ENCODE results near the gene RAB23. TPM values are rescaled to one million over a fixed set of nuclear protein-coding genes. Genes with fewer than 3 reads are reported as not detected.
A peak's percentile ranks its signal among the peaks of the same experiment; 100 is the strongest.

Gene RAB23
- total and polyA plus RNA-seq, 4 experiments from 2014 or later, result 1.3 to 1.6 (median 1.3) TPM

GRCh38 chr6:57182017-57182432, 40.1 kb downstream of the RAB23 start:
- DNase-seq, result no peak
- CTCF ChIA-PET (ENCODE audit: partially characterized antibody), result no interaction called here
- Mint-ChIP-seq H3K27ac (peak overlapping the region in 2 of 7 donors; percentile 9 to 50), H3K4me3 (peak overlapping the region in 1 of 8 donors; percentile 45), H3K4me1 (peaks cover 0 to 2% (median under 1%) of the 10 kb centered on the region in 4 donors), H3K9me3 (no peaks in the 10 kb centered on the region), H3K27me3 (no peaks in the 10 kb centered on the region), H3K36me3 (peaks cover 22 to 24% of the 10 kb centered on the region in 2 donors)
- Histone ChIP-seq H3K4me3 (ENCODE audit: low read length in 2 of 2) (no peak overlapping the region), H3K27me3 (ENCODE audit: insufficient read depth, low read length) (no peaks in the 10 kb centered on the region), H3K9me3 (ENCODE audit: control insufficient read depth in 1 of 2, low read length in 2 of 2) (no peaks in the 10 kb centered on the region), H3K4me1 (ENCODE audit: insufficient read depth, low read length) (no peaks in the 10 kb centered on the region), H3K36me3 (ENCODE audit: insufficient read depth, low read length) (no peaks in the 10 kb centered on the region), H3K27ac (ENCODE audit: low read depth, low read length) (no peak overlapping the region)
- intact Hi-C loops (cut with micrococcal nuclease), result no loop called here
- POLR2A ChIA-PET (ENCODE audit: partially characterized antibody), result no interaction called here

- CTCF ChIA-PET (ENCODE audit: partially characterized antibody), result no interaction called here
- Histone ChIP-seq H3K27me3 (ENCODE audit: insufficient read depth, low read length) (no peaks in the 10 kb centered on the region), H3K4me1 (ENCODE audit: insufficient read depth, low read length) (no peaks in the 10 kb centered on the region), H3K36me3 (ENCODE audit: insufficient read depth, low read length) (no peaks in the 10 kb centered on the region), H3K9me3 (ENCODE audit: control insufficient read depth in 1 of 2, low read length in 2 of 2) (no peaks in the 10 kb centered on the region), H3K4me3 (ENCODE audit: low read length in 2 of 2) (no peak overlapping the region), H3K27ac (ENCODE audit: low read depth, low read length) (no peak overlapping the region)
- H3K9me3 Mint-ChIP-seq, result no peaks in the 10 kb centered on the region
- peak overlapping the region in 3 of 7 donors; percentile 10 to 26 (median 15) for H3K27ac Mint-ChIP-seq
- no peaks in the 10 kb centered on the region for H3K27me3 Mint-ChIP-seq
- H3K4me1 Mint-ChIP-seq, result peaks cover 2 to 4% (median 3%) of the 10 kb centered on the region in 4 donors
- DNase-seq, result no peak
- H3K36me3 Mint-ChIP-seq, result peaks cover 18 to 20% of the 10 kb centered on the region in 2 donors
- intact Hi-C loops (cut with micrococcal nuclease), result no loop called here
- POLR2A ChIA-PET (ENCODE audit: partially characterized antibody), result no interaction called here
- H3K4me3 Mint-ChIP-seq, result no peak overlapping the region
These were observed 41.5 kb downstream of the RAB23 start for GRCh38 chr6:57180596-57180995.

DNA sequence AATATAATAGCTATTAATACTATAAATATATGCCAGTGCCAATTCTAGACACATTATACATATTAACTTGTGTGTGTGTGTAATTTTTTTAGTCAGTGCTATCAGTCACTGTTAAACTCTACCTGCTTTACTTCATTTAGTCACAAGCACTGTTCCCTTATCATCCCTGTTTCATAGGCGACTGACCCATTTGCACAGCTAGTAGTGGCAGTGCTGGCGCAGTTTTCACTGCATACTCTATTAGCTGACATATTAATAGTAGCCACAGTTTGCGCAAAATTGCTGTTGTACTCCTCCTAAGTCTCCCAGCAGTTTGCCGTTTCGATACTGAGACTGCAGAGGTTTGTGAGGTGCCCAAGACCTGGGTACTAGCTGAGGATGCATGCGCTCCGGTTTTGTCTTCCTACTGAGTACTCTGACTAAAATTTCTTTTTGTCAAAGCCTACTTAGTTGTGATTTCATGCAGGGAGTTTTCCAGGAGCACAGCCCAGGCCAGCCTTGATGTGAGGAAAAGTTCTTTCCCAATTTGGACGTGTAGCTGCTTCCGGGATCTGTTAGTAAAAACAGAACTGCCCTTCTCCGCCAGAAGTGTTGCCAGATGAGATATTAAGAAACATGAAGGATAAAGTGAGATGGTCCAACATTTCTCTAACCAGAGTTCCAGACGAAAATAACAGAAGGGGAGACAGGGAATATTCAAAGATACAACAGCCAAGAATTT, 44.4 kb downstream of the RAB23 start:
- no peak for DNase-seq
- ChIA-PET CTCF (ENCODE audit: partially characterized antibody) (no interaction called here), POLR2A (ENCODE audit: partially characterized antibody) (no interaction called here)
- Histone ChIP-seq H3K9me3 (ENCODE audit: control insufficient read depth in 1 of 2, low read length in 2 of 2) (no peaks in the 10 kb centered on the region), H3K4me1 (ENCODE audit: insufficient read depth, low read length) (peaks cover 8% of the 10 kb centered on the region), H3K27me3 (ENCODE audit: insufficient read depth, low read length) (no peaks in the 10 kb centered on the region), H3K4me3 (ENCODE audit: low read length in 2 of 2) (no peak overlapping the region), H3K27ac (ENCODE audit: low read depth, low read length) (no peak overlapping the region), H3K36me3 (ENCODE audit: insufficient read depth, low read length) (no peaks in the 10 kb centered on the region)
- Mint-ChIP-seq H3K36me3 (peaks cover 8 to 9% of the 10 kb centered on the region in 2 donors), H3K27me3 (no peaks in the 10 kb centered on the region), H3K4me3 (no peak overlapping the region), H3K27ac (no peak overlapping the region), H3K9me3 (no peaks in the 10 kb centered on the region), H3K4me1 (peaks cover 15 to 32% (median 19%) of the 10 kb centered on the region in 4 donors)
- intact Hi-C loops (cut with micrococcal nuclease), result no loop called here

DNA sequence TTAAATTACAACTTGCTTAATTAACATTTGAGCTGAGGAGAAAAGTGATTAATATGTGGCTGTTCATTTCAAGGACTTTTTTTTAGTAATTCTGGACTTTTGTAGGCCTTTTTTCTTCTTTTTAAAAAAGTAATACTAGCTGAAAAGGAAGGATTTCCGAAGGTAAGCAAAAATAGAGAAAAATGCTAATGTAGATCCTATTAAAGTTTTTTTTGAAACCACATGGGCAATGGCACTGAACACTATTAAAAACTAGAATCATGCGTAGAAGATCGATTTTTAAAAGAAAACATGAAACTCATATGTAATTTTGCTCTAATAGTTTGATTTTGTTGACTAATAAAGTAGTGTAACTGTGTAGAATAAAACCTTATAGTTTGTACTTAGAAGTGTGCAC, 47.6 kb downstream of the RAB23 start:
- H3K27me3 ChIP-seq (ENCODE audit: insufficient read depth, low read length), result no peaks in the 10 kb centered on the region
- peaks cover 0 to 7% of the 10 kb centered on the region in 2 donors for H3K36me3 Mint-ChIP-seq
- H3K36me3 ChIP-seq (ENCODE audit: insufficient read depth, low read length), result no peaks in the 10 kb centered on the region
- H3K9me3 ChIP-seq (ENCODE audit: control insufficient read depth in 1 of 2, low read length in 2 of 2), result no peaks in the 10 kb centered on the region
- peaks cover 21 to 45% (median 28%) of the 10 kb centered on the region in 4 donors for H3K4me1 Mint-ChIP-seq
- H3K4me3 ChIP-seq (ENCODE audit: low read length in 2 of 2), result no peak overlapping the region
- H3K27ac ChIP-seq (ENCODE audit: low read depth, low read length), result no peak overlapping the region
- H3K27ac Mint-ChIP-seq, result peak overlapping the region in 1 of 7 donors; percentile 78
- ChIA-PET POLR2A (ENCODE audit: partially characterized antibody) (no interaction called here), CTCF (ENCODE audit: partially characterized antibody) (no interaction called here)
- intact Hi-C loops (cut with micrococcal nuclease), result no loop called here
- H3K27me3 Mint-ChIP-seq, result no peaks in the 10 kb centered on the region
- no peak for DNase-seq
- H3K9me3 Mint-ChIP-seq, result no peaks in the 10 kb centered on the region
- H3K4me1 ChIP-seq (ENCODE audit: insufficient read depth, low read length), result peaks cover 13% of the 10 kb centered on the region
- no peak overlapping the region for H3K4me3 Mint-ChIP-seq

DNA sequence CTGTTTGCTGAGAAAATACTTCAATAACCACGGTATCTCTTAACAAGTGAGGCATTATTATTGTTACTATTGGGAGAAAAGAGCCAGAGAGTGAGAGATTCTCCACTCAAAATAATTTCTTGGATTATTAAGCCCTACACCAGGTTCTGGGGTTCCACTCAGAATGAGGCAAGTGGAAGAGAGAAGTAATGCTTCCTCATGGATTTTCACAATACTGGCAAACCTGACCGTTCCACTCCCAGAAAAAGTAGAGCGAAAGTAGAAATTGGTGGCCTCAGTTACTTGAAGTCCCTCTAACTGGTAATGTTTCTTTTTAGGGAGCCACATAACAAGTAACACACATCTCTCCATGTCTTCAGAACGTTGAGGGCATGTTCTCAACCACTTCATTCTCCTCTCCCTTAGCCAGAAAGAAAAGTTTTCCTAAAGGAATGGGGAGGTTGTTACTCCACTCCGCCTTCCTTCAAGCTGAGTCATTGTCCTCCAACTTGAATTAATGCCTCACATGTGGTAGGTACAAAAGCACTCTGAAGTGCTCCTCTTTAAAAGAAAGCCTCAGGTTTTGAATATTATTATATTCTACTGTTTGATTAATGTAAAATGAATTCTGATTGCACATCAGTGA, 48.1 kb downstream of the RAB23 start:
- Histone ChIP-seq H3K4me1 (ENCODE audit: insufficient read depth, low read length) (peaks cover 13% of the 10 kb centered on the region), H3K9me3 (ENCODE audit: control insufficient read depth in 1 of 2, low read length in 2 of 2) (no peaks in the 10 kb centered on the region), H3K36me3 (ENCODE audit: insufficient read depth, low read length) (no peaks in the 10 kb centered on the region), H3K4me3 (ENCODE audit: low read length in 2 of 2) (peak overlapping the region in 1 of 2 donors; percentile 55), H3K27ac (ENCODE audit: low read depth, low read length) (no peak overlapping the region), H3K27me3 (ENCODE audit: insufficient read depth, low read length) (no peaks in the 10 kb centered on the region)
- H3K36me3 Mint-ChIP-seq, result peaks cover 0 to 7% of the 10 kb centered on the region in 2 donors
- intact Hi-C loops (cut with micrococcal nuclease), result no loop called here
- ChIA-PET POLR2A (ENCODE audit: partially characterized antibody) (no interaction called here), CTCF (ENCODE audit: partially characterized antibody) (no interaction called here)
- no peak for DNase-seq
- H3K27me3 Mint-ChIP-seq, result no peaks in the 10 kb centered on the region
- H3K4me1 Mint-ChIP-seq, result peaks cover 21 to 45% (median 28%) of the 10 kb centered on the region in 4 donors
- no peaks in the 10 kb centered on the region for H3K9me3 Mint-ChIP-seq
- peak overlapping the region; percentile 88 to 96 (median 92) for H3K4me3 Mint-ChIP-seq
- peak overlapping the region in 6 of 7 donors; percentile 44 to 98 (median 90) for H3K27ac Mint-ChIP-seq

- peak overlapping the region; percentile 57 for H3K27ac ChIP-seq (ENCODE audit: low read depth, low read length)
- peak overlapping the region; percentile 78 to 98 (median 91) for H3K27ac Mint-ChIP-seq
- peak overlapping the region; percentile 55 to 71 for H3K4me3 ChIP-seq (ENCODE audit: low read length in 2 of 2)
- H3K9me3 Mint-ChIP-seq, result no peaks in the 10 kb centered on the region
- H3K27me3 Mint-ChIP-seq, result no peaks in the 10 kb centered on the region
- POLR2A ChIA-PET (ENCODE audit: partially characterized antibody), result interaction anchor here (0.8 to 1.9 kb wide), 5 partner anchors 11 to 144 kb away, joined by 3 to 9 read pairs (median 3); partner anchors contain the start of genes PRIM2 and RAB23
- H3K9me3 ChIP-seq (ENCODE audit: control insufficient read depth in 1 of 2, low read length in 2 of 2), result no peaks in the 10 kb centered on the region
- peak; percentile 16 to 42 (median 27) for DNase-seq
- H3K27me3 ChIP-seq (ENCODE audit: insufficient read depth, low read length), result no peaks in the 10 kb centered on the region
- intact Hi-C loops (cut with micrococcal nuclease), result no loop called here
- H3K4me3 Mint-ChIP-seq, result peak overlapping the region; percentile 88 to 96 (median 92)
- peaks cover under 1 to 7% of the 10 kb centered on the region in 2 donors for H3K36me3 Mint-ChIP-seq
- peaks cover 13% of the 10 kb centered on the region for H3K4me1 ChIP-seq (ENCODE audit: insufficient read depth, low read length)
- CTCF ChIA-PET (ENCODE audit: partially characterized antibody), result interaction anchor here (0.8 to 1.4 kb wide), 2 partner anchors 16 to 50 kb away, joined by 3 read pairs; no protein-coding TSS in a partner anchor
- no peaks in the 10 kb centered on the region for H3K36me3 ChIP-seq (ENCODE audit: insufficient read depth, low read length)
- peaks cover 19 to 45% (median 27%) of the 10 kb centered on the region in 4 donors for H3K4me1 Mint-ChIP-seq
These were observed 48.8 kb downstream of the RAB23 start for GRCh38 chr6:57173056-57173885.
